GM23338 (cell line): ENCODE data around the gene FOXP4. TPM values are rescaled to one million over a fixed set of nuclear protein-coding genes. Genes with fewer than 3 reads are reported as not detected.

ENCODE experiments used
- ATAC-seq: fragments of 200-7000 bp; cut with Tn5 transposase; 3 replicates; pipeline ENCODE4 v1.9.1; 2020
- DNase-seq: peaks from one replicate; pipeline ENCODE4 v3.0.0-alpha.2; 2015; ENCODE audit warnings: low spot score
- H2AFZ ChIP-seq: fragments of 200-600 bp; sonication (generic); 2 replicates; pipeline ENCODE4 v1.8.0; 2016; ENCODE audit warnings: antibody characterized with exemption, mild to moderate bottlenecking, moderate library complexity
- H3F3A ChIP-seq: fragments of 200-600 bp; sonication (generic); replicated peaks from 2 replicates; pipeline ENCODE4 v1.8.0; 2017; ENCODE audit warnings: antibody characterized with exemption, mixed run types, low read depth
- H3K27ac ChIP-seq: fragments of 200-600 bp; sonication (generic); 2 replicates; pipeline ENCODE4 v1.6.1; 2016; ENCODE audit warnings: low read depth
- H3K27me3 ChIP-seq: fragments of 200-600 bp; sonication (generic); 2 replicates; pipeline ENCODE4 v1.8.0; 2016; ENCODE audit warnings: mild to moderate bottlenecking, mixed run types, moderate library complexity; ENCODE audit not compliant: insufficient read depth
- H3K36me3 ChIP-seq: fragments of 200-600 bp; sonication (generic); 2 replicates; pipeline ENCODE4 v1.8.0; 2016; ENCODE audit warnings: mild to moderate bottlenecking; ENCODE audit not compliant: insufficient read depth
- H3K4me1 ChIP-seq: fragments of 200-600 bp; sonication (generic); 2 replicates; pipeline ENCODE4 v1.8.0; 2016; ENCODE audit warnings: mild to moderate bottlenecking, moderate library complexity; ENCODE audit not compliant: insufficient read depth
- H3K4me2 ChIP-seq: fragments of 200-600 bp; sonication (generic); 2 replicates; pipeline ENCODE4 v1.7.1; 2017; ENCODE audit warnings: mixed run types
- H3K4me3 ChIP-seq: fragments of 200-600 bp; sonication (generic); 2 replicates; pipeline ENCODE4 v1.6.1; 2016; ENCODE audit warnings: mixed run types
- H3K79me2 ChIP-seq: fragments of 200-600 bp; sonication (generic); replicated peaks from 2 replicates; pipeline ENCODE4 v1.8.0; 2017; ENCODE audit warnings: mild to moderate bottlenecking; ENCODE audit not compliant: insufficient read depth
- H3K9me2 ChIP-seq: fragments of 200-600 bp; sonication (generic); 2 replicates; pipeline ENCODE4 v1.8.0; 2017; ENCODE audit not compliant: insufficient read depth
- H4K20me1 ChIP-seq: fragments of 200-600 bp; sonication (generic); replicated peaks from 2 replicates; pipeline ENCODE4 v1.8.0; 2017; ENCODE audit warnings: mild to moderate bottlenecking; ENCODE audit not compliant: insufficient read depth
- H3K27ac Mint-ChIP-seq: 2 replicates; pipeline ENCODE4 v1.8.0; 2020; ENCODE audit warnings: inconsistent platforms, mild to moderate bottlenecking, moderate library complexity, mixed read lengths
- H3K27me3 Mint-ChIP-seq: 3 replicates; pipeline ENCODE4 v1.8.0; 2022; ENCODE audit warnings: low read depth, mild to moderate bottlenecking, moderate library complexity, mixed read lengths, inconsistent platforms; ENCODE audit not compliant: insufficient read depth, poor library complexity
- H3K36me3 Mint-ChIP-seq: 3 replicates; pipeline ENCODE4 v1.8.0; 2021; ENCODE audit warnings: low read depth, mild to moderate bottlenecking, inconsistent platforms, moderate library complexity, mixed read lengths
- H3K4me1 Mint-ChIP-seq: 3 replicates; pipeline ENCODE4 v1.8.0; 2020; ENCODE audit warnings: mild to moderate bottlenecking, inconsistent platforms, mixed read lengths
- H3K4me3 Mint-ChIP-seq: 3 replicates; pipeline ENCODE4 v1.8.0; 2021; ENCODE audit warnings: moderate library complexity, mild to moderate bottlenecking, inconsistent platforms, mixed read lengths
- H3K9me3 Mint-ChIP-seq: 3 replicates; pipeline ENCODE4 v1.8.0; 2020; ENCODE audit warnings: moderate library complexity, mild to moderate bottlenecking, inconsistent platforms, mixed read lengths
- CREB1 ChIP-seq: fragments of 250-450 bp; sonication (Bioruptor Pico); IDR thresholded peaks from 2 replicates; pipeline ENCODE4 v1.5.0; 2020; ENCODE audit warnings: low read depth, mild to moderate bottlenecking, moderate library complexity
- CTCF ChIP-seq, 2 experiments: fragments of 200-600 bp in 1 of 2; sonication (generic) in 1 of 2; conservative IDR thresholded peaks; 2 replicates each; pipeline versions ENCODE4 v1.5.1 to v1.6.1; 2016 to 2017; ENCODE audit warnings: antibody characterized with exemption in 2 of 2, low read depth in 2 of 2, mild to moderate bottlenecking in 2 of 2, moderate library complexity in 1 of 2
- ETS1 ChIP-seq: IDR thresholded peaks from 2 replicates; pipeline ENCODE4 v1.6.1; 2016; ENCODE audit warnings: antibody characterized with exemption
- EZH2 ChIP-seq: fragments of 200-600 bp; sonication (generic); IDR thresholded peaks from one replicate; pipeline ENCODE4 v1.8.0; 2017; ENCODE audit warnings: antibody characterized with exemption, mild to moderate bottlenecking, low read depth; ENCODE audit not compliant: unreplicated experiment
- EZH2phosphoT487 ChIP-seq: fragments of 200-600 bp; sonication (generic); IDR thresholded peaks from one replicate; pipeline ENCODE4 v1.8.1; 2018; ENCODE audit warnings: antibody characterized with exemption; ENCODE audit not compliant: unreplicated experiment
- JUNB ChIP-seq: IDR thresholded peaks from one replicate; pipeline ENCODE4 v1.6.1; 2016; ENCODE audit warnings: antibody characterized with exemption; ENCODE audit not compliant: unreplicated experiment
- NANOG ChIP-seq: IDR thresholded peaks from 2 replicates; pipeline ENCODE4 v1.6.1; 2016; ENCODE audit warnings: antibody characterized with exemption, borderline replicate concordance
- POLR2AphosphoS5 ChIP-seq: IDR thresholded peaks from 2 replicates; pipeline ENCODE4 v1.6.1; 2016; ENCODE audit warnings: antibody characterized with exemption, low read depth
- REST ChIP-seq: IDR thresholded peaks from one replicate; pipeline ENCODE4 v1.6.1; 2018; ENCODE audit warnings: antibody characterized with exemption; ENCODE audit not compliant: unreplicated experiment
- STAT1 ChIP-seq: IDR thresholded peaks from one replicate; pipeline ENCODE4 v1.6.1; 2016; ENCODE audit warnings: antibody characterized with exemption; ENCODE audit not compliant: unreplicated experiment
- ZNF114 ChIP-seq: fragments of 250-450 bp; sonication (Bioruptor Pico); IDR thresholded peaks from 2 replicates; pipeline ENCODE4 v1.5.0; 2020; ENCODE audit warnings: mild to moderate bottlenecking, moderate library complexity
- ZNF331 ChIP-seq: fragments of 250-450 bp; sonication (Bioruptor Pico); IDR thresholded peaks from 2 replicates; pipeline ENCODE4 v1.5.0; 2020; ENCODE audit warnings: low read depth, mild to moderate bottlenecking, moderate library complexity
- ZNF462 ChIP-seq: fragments of 250-450 bp; sonication (Bioruptor Pico); IDR thresholded peaks from 2 replicates; pipeline ENCODE4 v1.5.0; 2020; ENCODE audit warnings: mild to moderate bottlenecking, moderate library complexity
- polyA plus RNA-seq: library from polyadenylated mRNA; unstranded; fragments of >200 nt; fragmentation: Nextera tagmentation; extraction: Ambion mirVana; gene quantifications from 2 replicates; pipeline ENCODE4 v1.2.1, GENCODE V29; 2016
- total RNA-seq: library from RNA; depleted of rRNA; stranded (reverse); fragments of >200 nt; shearing (Covaris generic); gene quantifications from 2 replicates; pipeline ENCODE4 v1.2.3, GENCODE V29; 2014

The FOXP4 gene
- total and polyA plus RNA-seq, 2 experiments from 2014 or later: 5.1 to 13.5 TPM

GRCh38 chr6:41568585-41569384 lies 22.6 kb downstream of the FOXP4 start:
- no peak overlapping the region for H2AFZ ChIP-seq
- Mint-ChIP-seq H3K4me1 (peaks cover 68% of the 10 kb centered on the region), H3K9me3 (no peaks in the 10 kb centered on the region), H3K27me3 (peaks cover 9% of the 10 kb centered on the region), H3K36me3 (peaks cover 35% of the 10 kb centered on the region), H3K4me3 (no peak overlapping the region; the same call in 2 of the 3 replicates), H3K27ac (0 out of 2 replicates have a peak overlapping the region, but pooled peaks have one; percentile 88)
- ATAC-seq (no peak), DNase-seq (no peak)
- H3F3A ChIP-seq: peaks cover 4% of the 10 kb centered on the region
- no peak overlapping the region for H3K27ac ChIP-seq
- H4K20me1 ChIP-seq: no peaks in the 10 kb centered on the region
- H3K36me3 ChIP-seq: no peaks in the 10 kb centered on the region
- H3K27me3 ChIP-seq: no peaks in the 10 kb centered on the region
- peak overlapping the region; percentile 74 for H3K4me2 ChIP-seq
- H3K79me2 ChIP-seq: peaks cover 33% of the 10 kb centered on the region
- no peak overlapping the region; the same call in 1 of the 2 replicates for H3K4me3 ChIP-seq
- no peaks in the 10 kb centered on the region for H3K9me2 ChIP-seq
- TF ChIP-seq EZH2 (no peak), JUNB (no peak), STAT1 (no peak), NANOG (no peak), ZNF114 (no peak), POLR2AphosphoS5 (no peak), ZNF462 (CRISPR knock-in tag) (no peak), CREB1 (CRISPR knock-in tag) (no peak), REST (no peak), EZH2phosphoT487 (no peak), CTCF (conservative IDR thresholded peaks at IDR 0.05; ENCODE audit: low read depth in 2 of 2) (no peak), ETS1 (no peak), ZNF331 (CRISPR knock-in tag) (no peak)
- H3K4me1 ChIP-seq: peaks cover 56% of the 10 kb centered on the region
